Panc1 (cell line): ENCODE measurements around the gene TSPO2. TPM values are rescaled to one million over a fixed set of nuclear protein-coding genes. Genes with fewer than 3 reads are reported as not detected.

ENCODE experiments used
- ATAC-seq: fragments of 200-7000 bp; cut with Tn5 transposase; 2 replicates; pipeline ENCODE4 v1.9.1; 2020; ENCODE audit warnings: mild to moderate bottlenecking, moderate library complexity
- BruUV-seq: library from RNA; stranded (reverse); fragments of 400-500 nt; replicated peaks from 2 replicates; lab custom pipeline; 2021; lab: Mats Ljungman, UMichigan
- CTCF ChIA-PET: fragments of 300-600 bp; sonication (Branson Sonifier 250); formaldehyde crosslinking; loops from one replicate; lab custom pipeline; 2022; ENCODE audit warnings: antibody characterized with exemption; lab: Charles Lee
- POLR2A ChIA-PET: fragments of 300-600 bp; sonication (Branson Sonifier 250); formaldehyde crosslinking; loops from one replicate; lab custom pipeline; 2022; ENCODE audit warnings: antibody characterized with exemption; lab: Charles Lee
- DNase-seq: peaks from one replicate; pipeline ENCODE4 v3.0.0-alpha.2; 2010; ENCODE audit warnings: low read depth, low spot score
- H3K27ac ChIP-seq: 2 replicates; pipeline ENCODE4 v1.5.1; 2011; ENCODE audit warnings: mild to moderate bottlenecking, low read length, inconsistent platforms
- H3K27me3 ChIP-seq: fragments of 200-500 bp; sonication (Bioruptor generic); 2 replicates; pipeline ENCODE4 v1.6.0; 2014; ENCODE audit warnings: low read length, inconsistent platforms; ENCODE audit not compliant: control insufficient read depth, insufficient read depth
- H3K36me3 ChIP-seq: fragments of 200-500 bp; sonication (Bioruptor generic); 2 replicates; pipeline ENCODE4 v1.5.1; 2014; ENCODE audit warnings: inconsistent platforms, mild to moderate bottlenecking, low read length, moderate library complexity; ENCODE audit not compliant: control insufficient read depth, insufficient read depth
- H3K4me1 ChIP-seq: 2 replicates; pipeline ENCODE4 v1.5.1; 2011; ENCODE audit warnings: inconsistent platforms, mild to moderate bottlenecking, low read length, moderate library complexity; ENCODE audit not compliant: control insufficient read depth, insufficient read depth
- H3K4me3 ChIP-seq, 2 experiments: 2 replicates each; pipeline ENCODE4 v1.5.1; 2011 to 2012; ENCODE audit warnings: low read depth in 2 of 2, low read length in 2 of 2, mild to moderate bottlenecking in 2 of 2, inconsistent platforms in 1 of 2, moderate library complexity in 1 of 2
- H3K9me3 ChIP-seq: fragments of 200-500 bp; sonication (Bioruptor generic); 2 replicates; pipeline ENCODE4 v1.5.1; 2014; ENCODE audit warnings: low read depth, mild to moderate bottlenecking, inconsistent platforms, low read length, moderate library complexity; ENCODE audit not compliant: control insufficient read depth, insufficient read depth
- POLR2AphosphoS5 ChIP-seq: IDR thresholded peaks from 2 replicates; pipeline ENCODE4 v1.6.1; 2012; ENCODE audit warnings: mild to moderate bottlenecking, low read depth, low read length, moderate library complexity
- SIN3A ChIP-seq: IDR thresholded peaks from 2 replicates; pipeline ENCODE4 v1.6.1; 2012; ENCODE audit warnings: low read depth, mild to moderate bottlenecking, low read length, moderate library complexity, borderline replicate concordance; ENCODE audit not compliant: insufficient read depth
- TCF7L2 ChIP-seq: IDR thresholded peaks from 2 replicates; pipeline ENCODE4 v1.6.1; 2011; ENCODE audit warnings: mild to moderate bottlenecking, low read depth, low read length, inconsistent platforms
- in situ Hi-C: cut with HindIII; loops from 2 replicates; pipeline ENCODE4 v1.10.0; 2016; ENCODE audit warnings: low sequenced_read_pairs, low pct_unique_long_range_greater_than_20kb
- intact Hi-C: fragments of 100-400 bp; cut with micrococcal nuclease; formaldehyde crosslinking; loops from one replicate; pipeline ENCODE4 v1.10.0; 2022; ENCODE audit not compliant: unreplicated experiment
- total RNA-seq: library from RNA; stranded (reverse); gene quantifications from one replicate; pipeline ENCODE4 v1.2.1, GENCODE V29; 2021; ENCODE audit not compliant: unreplicated experiment
- TF ChIP-seq, protein P1 (sequence below): fragments of 450-650 bp; IDR thresholded peaks from 2 replicates; pipeline ENCODE4 v1.5.1; 2017; ENCODE audit warnings: mild to moderate bottlenecking
- TF ChIP-seq, protein P2 (sequence below), 2 experiments: IDR thresholded peaks; 2 replicates each; pipeline ENCODE4 v1.6.1; 2011 to 2012; ENCODE audit warnings: low read depth in 2 of 2, control low read depth in 1 of 2, low read length in 1 of 2, mild to moderate bottlenecking in 1 of 2, moderate library complexity in 1 of 2; ENCODE audit not compliant: insufficient read depth in 1 of 2

TSPO2 gene
- total RNA-seq, 1 experiment from 2014 or later, result not detected

DNA sequence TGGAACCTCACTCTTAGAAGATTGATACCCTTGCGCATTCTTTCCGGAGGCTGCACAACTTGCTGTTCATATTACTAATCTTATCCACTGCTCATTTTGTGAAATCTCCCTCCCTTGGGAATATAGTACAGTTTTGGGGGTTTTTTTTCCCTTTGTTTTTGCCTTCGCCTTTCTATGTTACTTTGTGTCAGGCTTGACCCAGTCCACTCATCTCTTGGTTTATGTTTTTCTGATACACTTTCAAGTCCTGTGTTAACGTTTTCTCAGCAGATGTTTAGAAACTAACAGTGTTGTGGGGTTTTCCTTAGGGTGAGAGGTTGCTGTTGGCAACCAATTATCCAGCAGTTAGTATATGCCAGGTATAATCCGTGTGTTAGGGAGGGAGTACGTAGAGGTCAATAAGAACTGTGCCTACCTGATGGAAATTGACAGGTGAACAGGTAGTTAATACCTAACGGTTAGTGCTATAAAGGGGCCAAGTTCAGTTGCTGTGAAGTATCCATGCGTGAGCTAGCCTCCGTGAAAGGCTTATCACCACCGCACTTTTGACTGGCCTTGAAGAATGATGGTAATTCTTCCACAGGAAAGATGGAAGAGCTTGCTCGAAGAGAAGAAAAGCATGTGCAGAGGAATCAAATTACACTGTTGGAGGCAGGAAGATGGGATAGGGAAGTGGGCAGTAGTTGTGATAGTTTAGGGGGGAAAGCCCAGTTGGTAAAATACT, 31.9 kb downstream of the TSPO2 start:
- ATAC-seq (no peak), DNase-seq (no peak)
- intact Hi-C loops, result no loop called here
- H3K4me3 ChIP-seq, result peak overlapping the region; percentile 96 to 97
- peaks cover 5% of the 10 kb centered on the region for H3K36me3 ChIP-seq
- CTCF ChIA-PET, result no interaction called here
- TF ChIP-seq TCF7L2 (no peak), POLR2AphosphoS5 (no peak), SIN3A (no peak)
- TF ChIP-seq, protein P1, sequence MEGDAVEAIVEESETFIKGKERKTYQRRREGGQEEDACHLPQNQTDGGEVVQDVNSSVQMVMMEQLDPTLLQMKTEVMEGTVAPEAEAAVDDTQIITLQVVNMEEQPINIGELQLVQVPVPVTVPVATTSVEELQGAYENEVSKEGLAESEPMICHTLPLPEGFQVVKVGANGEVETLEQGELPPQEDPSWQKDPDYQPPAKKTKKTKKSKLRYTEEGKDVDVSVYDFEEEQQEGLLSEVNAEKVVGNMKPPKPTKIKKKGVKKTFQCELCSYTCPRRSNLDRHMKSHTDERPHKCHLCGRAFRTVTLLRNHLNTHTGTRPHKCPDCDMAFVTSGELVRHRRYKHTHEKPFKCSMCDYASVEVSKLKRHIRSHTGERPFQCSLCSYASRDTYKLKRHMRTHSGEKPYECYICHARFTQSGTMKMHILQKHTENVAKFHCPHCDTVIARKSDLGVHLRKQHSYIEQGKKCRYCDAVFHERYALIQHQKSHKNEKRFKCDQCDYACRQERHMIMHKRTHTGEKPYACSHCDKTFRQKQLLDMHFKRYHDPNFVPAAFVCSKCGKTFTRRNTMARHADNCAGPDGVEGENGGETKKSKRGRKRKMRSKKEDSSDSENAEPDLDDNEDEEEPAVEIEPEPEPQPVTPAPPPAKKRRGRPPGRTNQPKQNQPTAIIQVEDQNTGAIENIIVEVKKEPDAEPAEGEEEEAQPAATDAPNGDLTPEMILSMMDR, result no peak
- TF ChIP-seq, protein P2, sequence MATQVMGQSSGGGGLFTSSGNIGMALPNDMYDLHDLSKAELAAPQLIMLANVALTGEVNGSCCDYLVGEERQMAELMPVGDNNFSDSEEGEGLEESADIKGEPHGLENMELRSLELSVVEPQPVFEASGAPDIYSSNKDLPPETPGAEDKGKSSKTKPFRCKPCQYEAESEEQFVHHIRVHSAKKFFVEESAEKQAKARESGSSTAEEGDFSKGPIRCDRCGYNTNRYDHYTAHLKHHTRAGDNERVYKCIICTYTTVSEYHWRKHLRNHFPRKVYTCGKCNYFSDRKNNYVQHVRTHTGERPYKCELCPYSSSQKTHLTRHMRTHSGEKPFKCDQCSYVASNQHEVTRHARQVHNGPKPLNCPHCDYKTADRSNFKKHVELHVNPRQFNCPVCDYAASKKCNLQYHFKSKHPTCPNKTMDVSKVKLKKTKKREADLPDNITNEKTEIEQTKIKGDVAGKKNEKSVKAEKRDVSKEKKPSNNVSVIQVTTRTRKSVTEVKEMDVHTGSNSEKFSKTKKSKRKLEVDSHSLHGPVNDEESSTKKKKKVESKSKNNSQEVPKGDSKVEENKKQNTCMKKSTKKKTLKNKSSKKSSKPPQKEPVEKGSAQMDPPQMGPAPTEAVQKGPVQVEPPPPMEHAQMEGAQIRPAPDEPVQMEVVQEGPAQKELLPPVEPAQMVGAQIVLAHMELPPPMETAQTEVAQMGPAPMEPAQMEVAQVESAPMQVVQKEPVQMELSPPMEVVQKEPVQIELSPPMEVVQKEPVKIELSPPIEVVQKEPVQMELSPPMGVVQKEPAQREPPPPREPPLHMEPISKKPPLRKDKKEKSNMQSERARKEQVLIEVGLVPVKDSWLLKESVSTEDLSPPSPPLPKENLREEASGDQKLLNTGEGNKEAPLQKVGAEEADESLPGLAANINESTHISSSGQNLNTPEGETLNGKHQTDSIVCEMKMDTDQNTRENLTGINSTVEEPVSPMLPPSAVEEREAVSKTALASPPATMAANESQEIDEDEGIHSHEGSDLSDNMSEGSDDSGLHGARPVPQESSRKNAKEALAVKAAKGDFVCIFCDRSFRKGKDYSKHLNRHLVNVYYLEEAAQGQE (IDR thresholded peaks at IDR 0.05; ENCODE audit: insufficient read depth in 1 of 2, low read depth in 2 of 2, low read length in 1 of 2), result no peak
- peaks cover 17% of the 10 kb centered on the region for H3K4me1 ChIP-seq
- no peaks in the 10 kb centered on the region for H3K27me3 ChIP-seq
- POLR2A ChIA-PET, result interaction anchor here (0.9 kb wide), 1 partner anchor 11 kb away, joined by 10 read pairs; no protein-coding TSS in a partner anchor
- TSS peak; percentile 84 for BruUV-seq
- in situ Hi-C loops, result no loop called here
- H3K27ac ChIP-seq, result peak overlapping the region; percentile 94
- H3K9me3 ChIP-seq, result no peaks in the 10 kb centered on the region

- H3K27me3 ChIP-seq, result no peaks in the 10 kb centered on the region
- BruUV-seq, result no TSS peak
- ATAC-seq (no peak), DNase-seq (no peak)
- H3K9me3 ChIP-seq, result no peaks in the 10 kb centered on the region
- ChIA-PET POLR2A (interaction anchor here (0.9 kb wide), 1 partner anchor 12 kb away, joined by 10 read pairs; no protein-coding TSS in a partner anchor), CTCF (no interaction called here)
- peak overlapping the region; percentile 96 to 97 for H3K4me3 ChIP-seq
- intact Hi-C loops (no loop called here), in situ Hi-C loops (no loop called here)
- peaks cover 17% of the 10 kb centered on the region for H3K4me1 ChIP-seq
- TF ChIP-seq SIN3A (no peak), POLR2AphosphoS5 (no peak), TCF7L2 (no peak)
- TF ChIP-seq, protein P1, result no peak
- TF ChIP-seq, protein P2 (IDR thresholded peaks at IDR 0.05; ENCODE audit: insufficient read depth in 1 of 2, low read depth in 2 of 2, low read length in 1 of 2), result no peak
- H3K27ac ChIP-seq, result peak overlapping the region; percentile 94
- peaks cover 12% of the 10 kb centered on the region for H3K36me3 ChIP-seq
Observed at GRCh38 chr6:41074692-41075436, 32.6 kb downstream of the TSPO2 start.
